Testis (tissue), 2 donors: ENCODE data around the gene SCP2.

Source experiments
- CTCF ChIP-seq, 3 experiments: fragments of 450-650 bp in 2 of 3; fragments of 200-600 bp in 1 of 3; sonication (generic) in 1 of 3; IDR thresholded peaks; one replicate each; pipeline ENCODE4 v1.5.1; 2016 to 2019; ENCODE audit warnings: antibody characterized with exemption in 3 of 3, mild to moderate bottlenecking in 2 of 3, moderate library complexity in 1 of 3
- POLR2A ChIP-seq: fragments of 450-650 bp; IDR thresholded peaks from one replicate; pipeline ENCODE4 v1.6.1; 2017; ENCODE audit warnings: antibody characterized with exemption, mild to moderate bottlenecking, moderate library complexity

- TF ChIP-seq CTCF (IDR thresholded peaks at IDR 0.05) (no peak), POLR2A (no peak)
These were observed 141.4 kb downstream of the SCP2 start for GRCh38 chr1:53068314-53069099.
